GM12878 (cell line): ENCODE data around the gene SETBP1. TPM values are rescaled to one million over a fixed set of nuclear protein-coding genes. Genes with fewer than 3 reads are reported as not detected.

ENCODE experiments used
- ATAC-seq: fragments of 200-7000 bp; cut with Tn5 transposase; 3 replicates; pipeline ENCODE4 v1.9.1; 2020; ENCODE audit warnings: mild to moderate bottlenecking, moderate library complexity
- BruUV-seq: library from RNA; stranded (reverse); fragments of 400-500 nt; replicated peaks from 2 replicates; lab custom pipeline; 2021; lab: Mats Ljungman, UMichigan
- CTCF ChIA-PET: fragments of 300-600 bp; sonication (Branson Sonifier 250); formaldehyde crosslinking; extraction: SDS; loops from one replicate; lab custom pipeline; 2021; ENCODE audit warnings: inconsistent platforms; lab: Yijun Ruan, JAX
- POLR2A ChIA-PET: fragments of 350-600 bp; formaldehyde crosslinking; extraction: SDS; loops from one replicate; lab custom pipeline; 2021; ENCODE audit warnings: inconsistent platforms; lab: Charles Lee
- RAD21 ChIA-PET: fragments of 300-600 bp; sonication (Branson Sonifier 250); formaldehyde crosslinking; loops from one replicate; lab custom pipeline; 2023; ENCODE audit warnings: antibody characterized with exemption; ENCODE audit not compliant: unreplicated experiment; lab: Charles Lee
- SMC1A ChIA-PET: fragments of 300-600 bp; sonication (Branson Sonifier 250); formaldehyde crosslinking; loops from one replicate; lab custom pipeline; 2023; ENCODE audit not compliant: unreplicated experiment, uncharacterized antibody; lab: Charles Lee
- DNase-seq: peaks from one replicate; pipeline ENCODE4 v3.0.0-alpha.2; 2011; ENCODE audit warnings: low read depth, low spot score
- FAIRE-seq: peaks from 3 replicates; lab custom pipeline; 2011; peaks lifted over from hg19 to GRCh38; lab: Jason Lieb, UNC
- H2AFZ ChIP-seq: 2 replicates; pipeline ENCODE4 v1.6.0; 2011; ENCODE audit warnings: low read depth, low read length, control low read depth; ENCODE audit not compliant: control insufficient read depth
- H3K27ac ChIP-seq: 2 replicates; pipeline ENCODE4 v1.5.1; 2011; ENCODE audit warnings: control low read depth; ENCODE audit not compliant: control insufficient read depth, insufficient read depth
- H3K27me3 ChIP-seq, 2 experiments: replicated peaks in 1 of 2; 2 replicates each; pipeline versions ENCODE4 v1.6.0 to v1.6.1; 2011; ENCODE audit warnings: low read length in 1 of 2; ENCODE audit not compliant: control insufficient read depth in 2 of 2, insufficient read depth in 2 of 2
- H3K36me3 ChIP-seq, 2 experiments: 2 replicates each; pipeline ENCODE4 v1.5.1; 2011; ENCODE audit warnings: low read length in 1 of 2; ENCODE audit not compliant: control insufficient read depth in 2 of 2, insufficient read depth in 2 of 2
- H3K4me1 ChIP-seq: 2 replicates; pipeline ENCODE4 v1.6.1; 2011; ENCODE audit warnings: mild to moderate bottlenecking, low read length, moderate library complexity, mixed read lengths; ENCODE audit not compliant: control insufficient read depth, insufficient read depth
- H3K4me2 ChIP-seq: 2 replicates; pipeline ENCODE4 v1.6.0; 2011; ENCODE audit warnings: control low read depth; ENCODE audit not compliant: control insufficient read depth, insufficient read depth
- H3K4me3 ChIP-seq: fragments of 200-600 bp; sonication (generic); 2 replicates; pipeline ENCODE4 v1.5.1; 2016
- H3K79me2 ChIP-seq: 2 replicates; pipeline ENCODE4 v1.6.0; 2011; ENCODE audit warnings: low read length; ENCODE audit not compliant: control insufficient read depth, insufficient read depth
- H3K9ac ChIP-seq: 2 replicates; pipeline ENCODE4 v1.8.0; 2011; ENCODE audit warnings: low read length, control low read depth, mixed read lengths; ENCODE audit not compliant: control insufficient read depth, insufficient read depth
- H3K9me3 ChIP-seq: replicated peaks from 3 replicates; pipeline ENCODE4 v1.5.1; 2011; ENCODE audit warnings: mild to moderate bottlenecking, low read length; ENCODE audit not compliant: control insufficient read depth, insufficient read depth
- H4K20me1 ChIP-seq: 2 replicates; pipeline ENCODE4 v1.6.0; 2011; ENCODE audit not compliant: control insufficient read depth, insufficient read depth
- CREB1 ChIP-seq: IDR thresholded peaks from 2 replicates; pipeline ENCODE4 v1.6.1; 2012; ENCODE audit warnings: low read depth, mild to moderate bottlenecking, inconsistent platforms
- PRDM15 ChIP-seq: fragments of 450-650 bp; formaldehyde crosslinking; IDR thresholded peaks from 2 replicates; pipeline ENCODE4 v1.4.0; 2020; ENCODE audit warnings: mild to moderate bottlenecking, moderate library complexity
- SPI1 ChIP-seq: IDR thresholded peaks from 2 replicates; pipeline ENCODE4 v1.6.1; 2011; ENCODE audit warnings: low read depth, mild to moderate bottlenecking, low read length, moderate library complexity, borderline replicate concordance; ENCODE audit not compliant: insufficient read depth
- in situ Hi-C: fragments of 300-500 bp; cut with MboI; formaldehyde crosslinking; loops from 9 replicates; pipeline ENCODE4 v1.14.3; 2018; ENCODE audit warnings: mixed read lengths
- intact Hi-C: fragments of 100-400 bp; cut with micrococcal nuclease; formaldehyde crosslinking; loops from one replicate; pipeline ENCODE4 v1.14.2; 2022; ENCODE audit not compliant: unreplicated experiment
- polyA plus RNA-seq, 11 experiments: library from polyadenylated mRNA; depleted of rRNA in 4 of 11; unstranded in 6 of 11; stranded (reverse) in 5 of 11; fragments of >200 nt; fragmentation: Nextera tagmentation in 4 of 11; fragmentation: Illumina TruSeq in 1 of 11; extraction: Ambion mirVana in 4 of 11; extraction: Trizol in 1 of 11; gene quantifications; 1 replicate in 1 of 11; 2 replicates in 10 of 11; pipeline versions ENCODE4 v1.2.1 to v1.2.3, GENCODE V29; 2011 to 2016; ENCODE audit warnings: inconsistent platforms in 2 of 11, missing spikeins in 2 of 11, low read depth in 1 of 11
- total RNA-seq, 4 experiments: library from RNA; depleted of rRNA in 3 of 4; stranded (reverse); fragments of >200 nt in 3 of 4; fragmentation: Illumina TruSeq in 1 of 4; extraction: Trizol in 1 of 4; gene quantifications; 2 replicates each; pipeline versions ENCODE4 v1.2.1 to v1.2.3, GENCODE V29; 2013 to 2021

The SETBP1 gene
- total and polyA plus RNA-seq, 10 of the 15 experiments (the other 5 are each of a cell fraction or from before 2014, with no cell fraction given), result 0.99 to 29.7 (median 8.3) TPM

GRCh38 chr18:44846450-44846849 is 165.8 kb downstream of the SETBP1 start:
- Histone ChIP-seq H3K79me2 (no peaks in the 10 kb centered on the region), H3K27ac (no peak overlapping the region), H3K36me3 (no peaks in the 10 kb centered on the region; a peak in 1 of 4 replicates), H3K27me3 (no peaks in the 10 kb centered on the region), H4K20me1 (no peaks in the 10 kb centered on the region), H3K9me3 (peaks cover 1% of the 10 kb centered on the region; the same call in 1 of the 3 replicates), H3K4me1 (peaks cover 7% of the 10 kb centered on the region), H3K9ac (no peak overlapping the region), H2AFZ (no peak overlapping the region), H3K4me2 (no peak overlapping the region), H3K4me3 (no peak overlapping the region)
- FAIRE-seq (no peak), DNase-seq (no peak), ATAC-seq (no peak)
- SMC1A ChIA-PET, result interaction anchor here (0.6 kb wide), 1 partner anchor 425 kb away, joined by 3 read pairs; no protein-coding TSS in a partner anchor
- TF ChIP-seq CREB1 (no peak), SPI1 (peak; percentile 51; the same call in 1 of the 2 replicates), PRDM15 (CRISPR knock-in tag) (no peak)
- in situ Hi-C loops (no loop called here), intact Hi-C loops (no loop called here)
- BruUV-seq, result no TSS peak
- CTCF ChIA-PET, result no interaction called here
- RAD21 ChIA-PET, result no interaction called here
- POLR2A ChIA-PET, result no interaction called here
